SK-N-SH (cell line): ENCODE results near the gene IGF1R. TPM values are rescaled to one million over a fixed set of nuclear protein-coding genes. Genes with fewer than 3 reads are reported as not detected.

Source experiments
- CTCF ChIA-PET: fragments of 300-600, 350-600 bp; formaldehyde crosslinking; extraction: SDS; loops from one replicate; lab custom pipeline; 2021; lab: Yijun Ruan, JAX
- POLR2A ChIA-PET: fragments of 350-600 bp; sonication (Branson Sonifier 250); formaldehyde crosslinking; extraction: SDS; loops from one replicate; lab custom pipeline; 2020; ENCODE audit warnings: antibody characterized with exemption, inconsistent platforms; lab: Yijun Ruan, JAX
- DNase-seq: peaks from one replicate; pipeline ENCODE4 v3.0.0; 2012
- H2AFZ ChIP-seq: fragments of 200-600 bp; sonication (generic); 2 replicates; pipeline ENCODE4 v1.8.1; 2016; ENCODE audit warnings: antibody characterized with exemption, mild to moderate bottlenecking, low read depth
- H3F3A ChIP-seq: fragments of 200-600 bp; sonication (generic); replicated peaks from 2 replicates; pipeline ENCODE3; 2016; ENCODE audit warnings: antibody characterized with exemption, mild to moderate bottlenecking; ENCODE audit not compliant: insufficient read depth
- H3K27ac ChIP-seq, 2 experiments: fragments of 200-500 bp in 1 of 2; fragments of 200-600 bp in 1 of 2; sonication (Bioruptor generic) in 1 of 2; sonication (generic), shearing (Covaris generic) in 1 of 2; 2 replicates each; pipeline versions ENCODE4 v1.5.1 to v1.6.1; 2014 to 2016; ENCODE audit warnings: low read depth in 2 of 2, inconsistent platforms in 1 of 2, low read length in 1 of 2, mild to moderate bottlenecking in 1 of 2, mixed read lengths in 1 of 2
- H3K27me3 ChIP-seq: fragments of 200-600 bp; sonication (generic), shearing (Covaris generic); 2 replicates; pipeline ENCODE4 v1.6.1; 2016; ENCODE audit warnings: mixed run types; ENCODE audit not compliant: insufficient read depth
- H3K36me3 ChIP-seq, 2 experiments: fragments of 200-500 bp in 1 of 2; fragments of 200-600 bp in 1 of 2; sonication (Bioruptor generic) in 1 of 2; sonication (generic) in 1 of 2; replicated peaks in 1 of 2; 2 replicates each; pipeline versions ENCODE3 to v1.5.1; 2014 to 2016; ENCODE audit warnings: low read length in 1 of 2, mild to moderate bottlenecking in 1 of 2; ENCODE audit not compliant: insufficient read depth in 2 of 2, control insufficient read depth in 1 of 2
- H3K4me1 ChIP-seq, 2 experiments: fragments of 200-500 bp in 1 of 2; fragments of 200-600 bp in 1 of 2; sonication (Bioruptor generic) in 1 of 2; sonication (generic), shearing (Covaris generic) in 1 of 2; 2 replicates each; pipeline versions ENCODE4 v1.5.1 to v1.6.1; 2014 to 2016; ENCODE audit warnings: low read depth in 1 of 2, low read length in 1 of 2, mixed run types in 1 of 2; ENCODE audit not compliant: insufficient read depth in 2 of 2, control insufficient read depth in 1 of 2
- H3K4me2 ChIP-seq: fragments of 200-600 bp; sonication (generic), shearing (Covaris generic); 2 replicates; pipeline ENCODE4 v1.6.1; 2017; ENCODE audit warnings: mixed run types
- H3K4me3 ChIP-seq, 2 experiments: fragments of 200-500 bp in 1 of 2; fragments of 200-600 bp in 1 of 2; sonication (Bioruptor generic) in 1 of 2; sonication (generic), shearing (Covaris generic) in 1 of 2; 2 replicates each; pipeline versions ENCODE4 v1.5.1 to v1.8.1; 2014 to 2016; ENCODE audit warnings: low read depth in 2 of 2, inconsistent platforms in 1 of 2, low read length in 1 of 2, mild to moderate bottlenecking in 1 of 2, mixed read lengths in 1 of 2, moderate library complexity in 1 of 2
- H3K79me2 ChIP-seq: fragments of 200-600 bp; sonication (generic); 2 replicates; pipeline ENCODE4 v1.8.1; 2017; ENCODE audit warnings: mild to moderate bottlenecking; ENCODE audit not compliant: insufficient read depth
- H3K9ac ChIP-seq: fragments of 200-600 bp; sonication (generic); 2 replicates; pipeline ENCODE4 v1.6.1; 2017; ENCODE audit warnings: mixed run types
- H3K9me2 ChIP-seq: fragments of 200-600 bp; sonication (generic); 2 replicates; pipeline ENCODE4 v1.6.1; 2017; ENCODE audit warnings: mixed run types
- H3K9me3 ChIP-seq: fragments of 200-600 bp; sonication (generic); 2 replicates; pipeline ENCODE4 v1.6.1; 2017; ENCODE audit warnings: mixed run types, mild to moderate bottlenecking, moderate library complexity
- H4K20me1 ChIP-seq: fragments of 200-600 bp; sonication (generic); 2 replicates; pipeline ENCODE4 v1.6.1; 2017; ENCODE audit warnings: mild to moderate bottlenecking, mixed run types; ENCODE audit not compliant: insufficient read depth
- EZH2phosphoT487 ChIP-seq: fragments of 200-600 bp; sonication (generic); IDR thresholded peaks from 2 replicates; pipeline ENCODE4 v1.6.1; 2017; ENCODE audit warnings: low read depth, mixed run types, mild to moderate bottlenecking, antibody characterized with exemption, moderate library complexity, borderline replicate concordance
- FOSL2 ChIP-seq: IDR thresholded peaks from 2 replicates; pipeline ENCODE4 v1.4.0; 2012; ENCODE audit warnings: low read depth, mild to moderate bottlenecking, moderate library complexity, borderline replicate concordance
- MAX ChIP-seq: IDR thresholded peaks from 2 replicates; pipeline ENCODE4 v1.4.0; 2012; ENCODE audit warnings: low read depth
- PBX3 ChIP-seq: IDR thresholded peaks from 2 replicates; pipeline ENCODE4; 2012
- RAD21 ChIP-seq: IDR thresholded peaks from 2 replicates; pipeline ENCODE4 v1.6.1; 2012; ENCODE audit warnings: mild to moderate bottlenecking, low read length
- ZBTB33 ChIP-seq: IDR thresholded peaks from 2 replicates; pipeline ENCODE4 v1.4.0; 2012; ENCODE audit warnings: low read depth, borderline replicate concordance
- WGBS: methylation state at CpG from one replicate; pipeline ENCODE4 v1.1.6; 2017; ENCODE audit warnings: low lambda C conversion rate; 5-methylcytosine and 5-hydroxymethylcytosine counted together
- polyA plus RNA-seq, 3 experiments: library from polyadenylated mRNA; depleted of rRNA; stranded (reverse); fragments of >200 nt; gene quantifications; 2 replicates each; pipeline ENCODE4 v1.2.3, GENCODE V29; 2012

Gene IGF1R
- polyA plus RNA-seq, 1 of the 3 experiments (the other 2 are of a cell fraction), result 9.5 TPM

GRCh38 chr15:98677345-98678059, 29.2 kb downstream of the IGF1R start:
- Histone ChIP-seq H3K9me3 (no peaks in the 10 kb centered on the region), H3K79me2 (peaks cover 95% of the 10 kb centered on the region), H3K4me2 (no peak overlapping the region), H3K36me3 (no peaks in the 10 kb centered on the region), H3K9ac (no peak overlapping the region), H2AFZ (no peak overlapping the region), H3K9me2 (no peaks in the 10 kb centered on the region), H3K4me3 (no peak overlapping the region), H4K20me1 (peaks cover 3% of the 10 kb centered on the region; the same call in 1 of the 2 replicates), H3F3A (no peaks in the 10 kb centered on the region), H3K27ac (no peak overlapping the region)
- POLR2A ChIA-PET, result no interaction called here
- 94% methylated on average over 5 of the region's 5 CpGs for WGBS
- no peak for DNase-seq
- CTCF ChIA-PET, result no interaction called here
- no peak for TF ChIP-seq ZBTB33
- TF ChIP-seq, all 33 proteins: peak for 0
- H3K4me1 ChIP-seq, result peaks cover 0 to 15% of the 10 kb centered on the region in 2 experiments; a peak in 1 of 4 replicates
- H3K27me3 ChIP-seq, result no peaks in the 10 kb centered on the region

GRCh38 chr15:98678484-98678883, 30.1 kb downstream of the IGF1R start:
- Histone ChIP-seq H3K4me3 (no peak overlapping the region), H3K79me2 (peaks cover 95% of the 10 kb centered on the region), H3K4me2 (no peak overlapping the region), H3K4me1 (peaks cover 0 to 13% of the 10 kb centered on the region in 2 experiments; a peak in 1 of 4 replicates), H3K9me3 (no peaks in the 10 kb centered on the region), H3K9me2 (no peaks in the 10 kb centered on the region), H3K36me3 (no peaks in the 10 kb centered on the region), H3K27ac (no peak overlapping the region), H4K20me1 (peaks cover 10% of the 10 kb centered on the region; the same call in 1 of the 2 replicates), H3F3A (no peaks in the 10 kb centered on the region), H3K9ac (no peak overlapping the region), H2AFZ (no peak overlapping the region), H3K27me3 (no peaks in the 10 kb centered on the region)
- POLR2A ChIA-PET, result no interaction called here
- WGBS, result 92% methylated on average over 7 of the region's 7 CpGs
- CTCF ChIA-PET, result interaction anchor here (1.1 to 1.5 kb wide), 3 partner anchors 18 to 66 kb away, joined by 3 to 4 read pairs (median 3); no protein-coding TSS in a partner anchor
- DNase-seq, result no peak
- TF ChIP-seq PBX3 (no peak), EZH2phosphoT487 (no peak), FOSL2 (no peak), RAD21 (no peak), MAX (no peak)
